IPS-15b (cell line): ENCODE measurements around the gene REPIN1.

Experiments used
- H3K27me3 ChIP-seq: one replicate; pipeline ENCODE4 v1.6.1; 2013; ENCODE audit warnings: low read length; ENCODE audit not compliant: control insufficient read depth, insufficient read depth
- H3K36me3 ChIP-seq: one replicate; pipeline ENCODE4 v1.6.1; 2013; ENCODE audit warnings: low read length; ENCODE audit not compliant: control insufficient read depth, insufficient read depth
- H3K4me1 ChIP-seq: one replicate; pipeline ENCODE4 v1.6.1; 2013; ENCODE audit warnings: mild to moderate bottlenecking, low read length; ENCODE audit not compliant: control insufficient read depth, insufficient read depth
- H3K4me3 ChIP-seq: one replicate; pipeline ENCODE4 v1.5.1; 2013; ENCODE audit warnings: low read depth, low read length
- H3K9ac ChIP-seq: one replicate; pipeline ENCODE4 v1.6.1; 2013; ENCODE audit warnings: low read depth, mild to moderate bottlenecking, low read length
- H3K9me3 ChIP-seq: one replicate; pipeline ENCODE4 v1.6.1; 2013; ENCODE audit warnings: mild to moderate bottlenecking, low read length; ENCODE audit not compliant: control insufficient read depth, insufficient read depth

The REPIN1 gene

DNA sequence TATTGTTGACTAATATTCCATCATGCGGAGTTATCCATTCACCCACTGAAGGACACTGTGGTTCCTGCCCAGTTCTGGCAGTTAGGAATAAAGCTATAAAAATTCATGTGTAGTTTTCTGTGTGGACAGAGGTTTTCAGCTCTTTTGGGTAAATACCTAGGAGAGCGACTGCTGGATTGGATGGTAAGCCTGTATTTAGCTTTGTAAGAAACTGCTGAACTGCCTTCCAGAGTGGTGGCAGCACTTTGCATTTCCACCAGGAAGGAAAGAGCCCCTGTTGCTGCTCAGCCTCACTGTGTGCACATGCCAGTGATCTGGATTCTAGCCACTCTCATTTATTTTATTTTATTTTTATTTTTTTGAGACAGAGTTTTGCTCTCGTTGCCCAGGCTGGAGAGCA lies 24.7 kb downstream of the REPIN1 start:
- H3K9me3 ChIP-seq: no peaks in the 10 kb centered on the region
- H3K9ac ChIP-seq: no peak overlapping the region
- H3K36me3 ChIP-seq: peaks cover 25% of the 10 kb centered on the region
- no peaks in the 10 kb centered on the region for H3K4me1 ChIP-seq
- no peaks in the 10 kb centered on the region for H3K27me3 ChIP-seq
- no peak overlapping the region for H3K4me3 ChIP-seq

DNA sequence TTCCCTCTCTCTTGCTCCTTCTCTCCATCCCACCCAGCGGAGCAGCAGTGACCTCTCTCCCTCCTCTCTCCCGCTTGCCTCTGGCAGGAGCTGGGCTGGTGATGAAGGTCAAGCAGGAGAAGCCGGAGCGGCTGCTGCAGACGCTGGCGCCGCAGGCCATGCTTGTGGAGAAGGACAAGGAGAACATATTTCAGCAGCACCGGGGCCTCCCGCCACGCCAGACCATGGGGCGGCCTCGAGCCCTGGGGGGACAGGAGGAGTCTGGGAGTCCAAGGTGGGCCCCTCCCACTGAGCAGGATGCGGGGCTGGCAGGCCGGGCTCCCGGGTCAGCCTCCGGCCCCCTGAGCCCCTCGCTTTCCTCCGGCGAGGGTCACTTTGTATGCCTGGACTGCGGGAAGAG lies 27.8 kb downstream of the REPIN1 start:
- Histone ChIP-seq H3K4me1 (peaks cover 22% of the 10 kb centered on the region), H3K4me3 (no peak overlapping the region), H3K36me3 (peaks cover 20% of the 10 kb centered on the region), H3K27me3 (no peaks in the 10 kb centered on the region), H3K9ac (no peak overlapping the region), H3K9me3 (no peaks in the 10 kb centered on the region)

DNA sequence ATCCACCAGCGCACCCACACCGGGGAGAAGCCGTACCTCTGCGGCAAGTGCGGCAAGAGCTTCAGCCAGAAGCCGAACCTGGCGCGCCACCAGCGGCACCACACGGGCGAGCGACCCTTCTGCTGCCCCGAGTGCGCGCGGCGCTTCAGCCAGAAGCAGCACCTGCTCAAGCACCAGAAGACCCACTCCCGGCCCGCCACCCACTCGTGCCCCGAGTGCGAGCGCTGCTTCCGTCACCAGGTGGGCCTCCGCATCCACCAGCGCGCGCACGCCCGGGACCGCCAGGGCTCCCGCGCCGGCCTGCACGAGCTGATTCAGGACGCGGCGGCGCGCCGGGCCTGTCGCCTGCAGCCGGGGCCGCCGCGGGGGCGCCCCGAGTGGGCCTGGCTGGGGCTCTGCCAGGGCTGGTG lies 28.2 kb downstream of the REPIN1 start:
- no peaks in the 10 kb centered on the region for H3K27me3 ChIP-seq
- no peak overlapping the region for H3K9ac ChIP-seq
- H3K36me3 ChIP-seq: peaks cover 20% of the 10 kb centered on the region
- H3K4me1 ChIP-seq: peaks cover 25% of the 10 kb centered on the region
- no peak overlapping the region for H3K4me3 ChIP-seq
- H3K9me3 ChIP-seq: no peaks in the 10 kb centered on the region

DNA sequence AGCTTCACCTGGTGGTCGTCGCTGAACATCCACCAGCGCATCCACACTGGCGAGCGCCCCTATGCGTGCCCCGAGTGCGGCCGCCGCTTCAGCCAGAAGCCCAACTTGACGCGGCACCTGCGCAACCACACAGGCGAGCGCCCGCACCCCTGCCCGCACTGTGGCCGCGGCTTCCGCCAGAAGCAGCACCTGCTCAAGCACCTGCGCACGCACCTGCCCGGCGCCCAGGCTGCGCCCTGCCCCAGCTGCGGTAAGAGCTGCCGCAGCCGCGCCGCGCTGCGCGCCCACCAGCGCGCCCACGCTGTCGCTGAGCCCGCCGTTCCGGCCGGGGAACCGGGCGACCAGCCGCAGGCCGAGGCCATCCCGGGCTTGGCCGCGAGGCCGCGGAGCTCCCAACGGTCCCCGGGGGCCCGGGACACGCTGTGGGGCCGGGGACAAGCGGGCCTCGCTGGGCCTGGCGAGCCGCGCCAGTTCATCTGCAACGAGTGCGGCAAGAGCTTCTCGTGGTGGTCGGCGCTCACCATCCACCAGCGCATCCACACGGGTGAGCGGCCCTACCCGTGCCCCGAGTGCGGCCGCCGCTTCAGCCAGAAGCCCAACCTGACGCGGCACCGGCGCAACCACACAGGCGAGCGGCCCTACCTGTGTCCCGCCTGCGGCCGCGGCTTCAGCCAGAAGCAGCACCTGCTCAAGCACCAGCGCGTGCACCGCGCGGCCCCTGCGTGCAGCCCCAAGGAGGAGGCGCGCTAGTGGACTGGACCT lies 28.9 kb downstream of the REPIN1 start:
- Histone ChIP-seq H3K4me1 (peaks cover 30% of the 10 kb centered on the region), H3K36me3 (peaks cover 20% of the 10 kb centered on the region), H3K4me3 (no peak overlapping the region), H3K9ac (no peak overlapping the region), H3K9me3 (no peaks in the 10 kb centered on the region), H3K27me3 (no peaks in the 10 kb centered on the region)

DNA sequence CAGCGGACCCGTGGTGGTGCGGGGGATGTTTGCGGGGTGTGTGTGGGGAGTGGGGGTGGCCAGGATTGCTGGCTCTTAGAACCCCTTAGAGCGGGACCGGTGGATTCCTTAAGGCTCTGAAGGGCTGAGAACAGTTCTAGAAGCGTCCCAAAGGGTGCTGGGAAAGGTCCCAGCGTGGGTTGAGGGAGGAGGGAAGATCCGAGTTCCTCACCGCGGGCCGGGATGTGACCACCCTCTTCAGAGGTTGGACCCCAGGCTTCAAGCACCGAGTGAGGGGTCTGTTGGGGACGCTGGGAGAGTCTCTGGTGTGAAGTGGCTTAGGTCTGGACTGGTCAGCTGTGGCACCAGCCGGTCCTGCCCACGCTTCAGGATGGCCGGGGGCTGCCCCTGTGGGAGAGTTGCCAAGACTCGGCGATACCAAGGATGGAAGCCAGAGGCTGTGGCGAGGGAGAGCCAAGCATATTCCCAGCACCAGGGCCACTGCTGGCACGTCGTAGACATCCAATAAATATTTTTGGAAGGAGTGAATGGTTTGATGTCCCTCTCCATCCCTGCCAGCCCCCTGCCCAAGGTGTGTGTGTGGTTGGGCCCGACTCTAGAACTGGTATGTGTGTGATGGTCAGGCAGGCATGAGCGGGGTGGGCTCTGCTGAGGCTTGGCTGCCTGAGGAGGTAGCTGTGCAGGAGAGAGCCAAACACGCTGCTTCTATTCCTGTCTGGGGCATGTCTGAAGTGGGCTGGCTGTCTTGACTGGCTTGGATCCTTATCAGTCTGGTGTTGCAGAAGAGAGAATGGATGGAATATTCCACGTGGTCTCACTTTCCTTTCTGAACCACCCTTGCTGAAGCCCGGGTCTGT lies 29.7 kb downstream of the REPIN1 start:
- H3K4me1 ChIP-seq: peaks cover 38% of the 10 kb centered on the region
- no peaks in the 10 kb centered on the region for H3K27me3 ChIP-seq
- H3K9ac ChIP-seq: no peak overlapping the region
- no peak overlapping the region for H3K4me3 ChIP-seq
- H3K9me3 ChIP-seq: no peaks in the 10 kb centered on the region
- peaks cover 20% of the 10 kb centered on the region for H3K36me3 ChIP-seq

DNA sequence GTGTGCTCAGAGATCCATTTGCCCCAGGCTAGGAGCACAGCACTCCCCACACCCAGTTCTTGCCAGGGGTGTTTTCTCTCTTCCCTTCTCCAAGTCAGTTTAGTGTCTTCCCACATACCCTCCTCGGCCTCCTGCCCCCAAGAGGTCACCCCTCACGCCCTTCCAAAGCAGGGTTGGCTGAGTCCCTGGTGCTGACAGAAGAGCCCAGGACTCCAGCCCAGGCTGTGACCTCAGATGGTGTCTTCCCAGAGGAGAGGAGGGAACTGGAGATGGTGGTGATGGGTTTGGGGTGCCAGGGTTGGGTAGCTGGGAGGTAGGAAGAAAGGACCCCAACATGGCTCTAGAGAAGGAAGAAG lies 30.3 kb downstream of the REPIN1 start:
- H3K9ac ChIP-seq: no peak overlapping the region
- peaks cover 44% of the 10 kb centered on the region for H3K4me1 ChIP-seq

DNA sequence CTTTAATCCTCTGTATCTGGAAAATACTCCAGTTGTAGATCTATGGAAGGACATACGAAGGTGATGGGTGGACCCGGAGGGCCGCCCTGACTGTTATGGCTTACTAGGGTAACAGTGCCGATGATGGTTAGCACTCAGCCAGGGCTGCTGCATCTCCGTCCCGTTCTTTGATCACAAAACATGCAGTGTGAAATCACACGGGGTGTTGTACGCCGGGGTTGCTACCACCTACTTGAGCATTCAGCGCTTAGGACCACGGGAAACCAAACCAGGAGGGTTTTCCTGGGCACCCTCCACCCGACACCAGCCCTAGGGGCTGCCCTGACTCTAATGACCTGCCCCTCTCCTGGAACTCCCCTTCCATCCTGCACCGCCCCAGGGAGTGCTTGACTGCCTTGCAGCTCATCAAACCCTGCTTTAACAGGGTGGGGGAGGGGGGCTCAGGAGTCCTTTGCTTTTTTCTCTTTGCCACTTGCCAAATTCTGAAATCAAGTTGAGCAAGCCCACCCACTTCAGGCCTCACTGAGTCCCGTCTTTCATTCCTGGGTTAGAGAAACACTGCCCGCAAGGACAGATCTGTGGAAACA lies 30.9 kb downstream of the REPIN1 start:
- Histone ChIP-seq H3K36me3 (peaks cover 20% of the 10 kb centered on the region), H3K9me3 (no peaks in the 10 kb centered on the region), H3K27me3 (no peaks in the 10 kb centered on the region), H3K4me3 (no peak overlapping the region), H3K9ac (no peak overlapping the region), H3K4me1 (peaks cover 49% of the 10 kb centered on the region)

More for the DNA sequence above, 30.3 kb downstream of the REPIN1 start:
- no peaks in the 10 kb centered on the region for H3K9me3 ChIP-seq
- no peaks in the 10 kb centered on the region for H3K27me3 ChIP-seq
- no peak overlapping the region for H3K4me3 ChIP-seq
- peaks cover 20% of the 10 kb centered on the region for H3K36me3 ChIP-seq

DNA sequence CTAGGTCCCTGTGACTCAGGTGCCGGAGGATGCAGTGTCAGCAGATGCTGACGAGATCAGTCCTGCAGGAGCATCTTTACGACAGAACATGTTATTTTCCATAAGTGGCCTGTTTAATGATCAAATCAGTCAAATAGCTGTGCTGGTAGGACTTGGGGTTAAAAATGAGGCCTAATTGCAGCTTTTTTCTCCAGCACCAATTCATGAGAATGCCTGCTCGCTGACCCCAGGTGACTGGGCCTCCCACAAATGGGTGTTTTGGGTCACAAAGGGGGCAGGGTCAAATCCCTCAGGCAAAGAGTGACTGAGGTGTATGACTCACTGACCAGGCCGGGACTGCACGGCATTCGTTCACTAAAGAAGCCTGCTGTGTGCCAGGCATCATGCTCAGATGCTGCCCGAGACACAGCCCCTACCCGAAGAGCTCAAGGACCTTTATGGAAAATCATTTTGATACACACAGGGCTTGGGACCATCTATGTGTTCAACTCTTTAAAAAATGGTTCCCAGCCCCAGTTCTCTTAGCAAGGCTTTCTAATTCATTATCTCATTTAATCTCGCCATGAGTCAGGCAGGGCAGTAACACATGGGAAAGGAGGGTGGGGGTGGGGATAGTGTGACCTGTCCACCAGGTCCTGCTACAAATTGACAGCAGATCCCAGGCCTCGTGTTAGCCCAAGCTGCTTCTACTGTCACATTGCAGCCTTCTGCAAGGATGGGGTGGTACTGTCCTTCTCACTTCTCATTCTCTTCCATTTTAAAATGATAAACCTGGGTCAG lies 31.6 kb downstream of the REPIN1 start:
- Histone ChIP-seq H3K36me3 (peaks cover 20% of the 10 kb centered on the region), H3K9me3 (no peaks in the 10 kb centered on the region), H3K9ac (peak overlapping the region; percentile 29), H3K27me3 (no peaks in the 10 kb centered on the region), H3K4me3 (no peak overlapping the region), H3K4me1 (peaks cover 49% of the 10 kb centered on the region)

DNA sequence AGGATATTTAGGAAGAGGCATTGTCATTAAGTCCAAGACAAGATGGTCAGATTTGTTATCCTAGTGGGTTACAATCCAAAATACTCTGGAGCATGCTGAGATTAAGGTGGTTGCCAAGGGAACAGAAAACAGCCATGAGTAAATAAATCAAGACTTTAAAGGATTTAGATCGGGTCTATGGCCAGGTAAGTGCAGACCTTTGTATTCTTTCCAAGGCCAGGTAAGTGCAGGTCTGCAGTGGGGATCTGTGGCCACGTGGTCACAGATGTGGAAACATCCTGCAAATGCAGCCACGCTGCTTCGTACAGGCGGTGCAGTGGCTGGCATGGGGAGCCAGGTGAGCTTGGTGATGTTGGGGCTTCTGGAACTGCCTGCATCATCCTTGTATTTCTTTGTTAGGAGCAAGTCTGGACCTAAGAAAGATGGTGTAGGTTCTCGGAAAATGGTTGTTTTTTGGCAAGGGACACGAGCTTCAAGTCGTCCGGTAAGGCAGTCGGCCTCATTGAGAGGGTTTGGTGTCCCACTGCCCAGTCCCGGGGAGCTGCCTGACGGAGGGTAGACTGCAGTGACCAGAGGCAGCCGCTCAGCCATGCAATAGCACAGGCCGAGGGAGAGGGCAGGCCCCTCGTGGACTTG lies 32.3 kb downstream of the REPIN1 start:
- H3K4me1 ChIP-seq: peaks cover 49% of the 10 kb centered on the region
- H3K36me3 ChIP-seq: peaks cover 20% of the 10 kb centered on the region
- H3K4me3 ChIP-seq: no peak overlapping the region
- H3K27me3 ChIP-seq: no peaks in the 10 kb centered on the region
- peak overlapping the region; percentile 56 for H3K9ac ChIP-seq
- no peaks in the 10 kb centered on the region for H3K9me3 ChIP-seq

DNA sequence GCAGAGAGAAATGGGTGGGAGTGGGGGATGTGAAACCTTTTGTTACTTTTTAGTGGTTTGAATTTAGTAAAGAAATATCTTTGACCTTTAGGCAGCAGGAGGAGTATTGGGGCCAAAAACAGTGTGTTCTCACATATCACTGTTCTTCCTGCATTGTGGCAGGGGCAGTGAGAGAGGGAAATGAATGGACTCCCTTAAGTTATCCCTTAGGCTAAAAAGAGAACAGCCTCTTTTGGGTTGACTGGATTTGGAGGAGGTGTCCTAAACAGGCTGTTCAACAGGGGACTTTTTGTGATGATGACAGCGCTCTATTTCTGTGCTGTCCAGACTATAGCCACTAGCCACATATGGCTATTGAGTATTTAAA lies 32.8 kb downstream of the REPIN1 start:
- peaks cover 17% of the 10 kb centered on the region for H3K36me3 ChIP-seq
- no peaks in the 10 kb centered on the region for H3K27me3 ChIP-seq
- peak overlapping the region; percentile 56 for H3K9ac ChIP-seq
- no peaks in the 10 kb centered on the region for H3K9me3 ChIP-seq
- H3K4me3 ChIP-seq: no peak overlapping the region
- H3K4me1 ChIP-seq: peaks cover 53% of the 10 kb centered on the region
